ENCODE results near the gene TUT1. TPM values are rescaled to one million over a fixed set of nuclear protein-coding genes. Genes with fewer than 3 reads are reported as not detected.

The TUT1 gene, protein sequence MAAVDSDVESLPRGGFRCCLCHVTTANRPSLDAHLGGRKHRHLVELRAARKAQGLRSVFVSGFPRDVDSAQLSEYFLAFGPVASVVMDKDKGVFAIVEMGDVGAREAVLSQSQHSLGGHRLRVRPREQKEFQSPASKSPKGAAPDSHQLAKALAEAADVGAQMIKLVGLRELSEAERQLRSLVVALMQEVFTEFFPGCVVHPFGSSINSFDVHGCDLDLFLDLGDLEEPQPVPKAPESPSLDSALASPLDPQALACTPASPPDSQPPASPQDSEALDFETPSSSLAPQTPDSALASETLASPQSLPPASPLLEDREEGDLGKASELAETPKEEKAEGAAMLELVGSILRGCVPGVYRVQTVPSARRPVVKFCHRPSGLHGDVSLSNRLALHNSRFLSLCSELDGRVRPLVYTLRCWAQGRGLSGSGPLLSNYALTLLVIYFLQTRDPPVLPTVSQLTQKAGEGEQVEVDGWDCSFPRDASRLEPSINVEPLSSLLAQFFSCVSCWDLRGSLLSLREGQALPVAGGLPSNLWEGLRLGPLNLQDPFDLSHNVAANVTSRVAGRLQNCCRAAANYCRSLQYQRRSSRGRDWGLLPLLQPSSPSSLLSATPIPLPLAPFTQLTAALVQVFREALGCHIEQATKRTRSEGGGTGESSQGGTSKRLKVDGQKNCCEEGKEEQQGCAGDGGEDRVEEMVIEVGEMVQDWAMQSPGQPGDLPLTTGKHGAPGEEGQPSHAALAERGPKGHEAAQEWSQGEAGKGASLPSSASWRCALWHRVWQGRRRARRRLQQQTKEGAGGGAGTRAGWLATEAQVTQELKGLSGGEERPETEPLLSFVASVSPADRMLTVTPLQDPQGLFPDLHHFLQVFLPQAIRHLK
- total RNA-seq (2014; rRNA removed; shearing (Covaris generic)) (15.6 and 22.5 TPM in 2 replicates), total RNA-seq (2022) (38.2 and 40.4 TPM in 2 replicates), Bru-seq, nascent RNA (percentile 62 among the genes with signal in this experiment), BruChase-seq, experiment 1, labeled RNA remaining after a 6-hour chase (percentile 60 among the genes with signal in this experiment), BruChase-seq, experiment 2, labeled RNA remaining after a 2-hour chase (percentile 80 among the genes with signal in this experiment)
- long read RNA-seq, transcript TUT1-202 (9 exons, 2,826 nt): major isoform, 97 of 144 reads
- long read RNA-seq, partial matches to known transcripts: 12 of 144 reads
- long read RNA-seq, other reads (novel, unspliced or antisense): 35 of 144 reads

DNA sequence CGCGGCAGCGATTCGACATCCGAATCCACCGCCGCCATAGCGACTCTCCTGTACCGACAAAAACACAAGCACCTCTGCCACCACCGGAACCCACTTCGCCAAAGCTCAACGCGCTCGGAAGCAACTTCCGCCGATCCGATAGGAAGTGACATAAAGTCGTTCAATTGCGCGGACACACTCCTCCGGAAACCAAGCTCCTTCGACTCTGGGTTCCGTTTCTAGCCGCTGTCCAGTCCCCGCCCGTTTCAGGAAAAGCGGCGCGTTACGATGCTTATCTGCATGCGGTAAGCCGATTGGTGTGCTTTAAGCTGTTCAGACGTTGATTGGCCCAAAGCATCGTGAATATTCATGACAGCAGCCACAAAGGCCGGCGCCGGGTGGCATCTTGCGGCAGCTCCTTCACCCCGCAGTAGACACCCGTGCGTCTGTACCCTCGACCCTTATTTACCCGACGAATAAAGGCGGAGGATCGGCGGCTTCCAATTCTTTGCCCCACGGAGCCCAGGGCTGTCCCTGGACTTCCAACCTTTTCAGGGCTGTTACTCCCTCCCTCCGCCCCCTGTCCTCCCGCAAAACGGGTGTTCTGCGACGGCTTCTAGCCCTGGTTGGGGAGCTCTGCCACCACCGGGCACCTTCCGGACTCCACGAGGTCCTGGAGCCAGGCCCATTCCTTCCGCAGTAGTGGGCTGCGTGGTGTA, at the start of gene TUT1:
TSS of gene TUT1 (minus strand) at position 76 of the 698 bp plus-strand sequence. CDS start at position 38, 38 bp downstream.
- TF ChIP-seq CTCF (conservative IDR thresholded peaks at IDR 0.05; ENCODE audit: low read length): 0 out of 2 replicates have a peak, but pooled peaks have one; percentile 7
- TF ChIP-seq EZH2phosphoT487 (IDR thresholded peaks at IDR 0.05; ENCODE audit: borderline replicate concordance, low read depth, low read length): no peak
- Histone ChIP-seq H3K36me3 (ENCODE audit: insufficient read depth, low read length) (peaks cover 69% of the 10 kb centered on the region), H3K27ac (ENCODE audit: low read depth, low read length, poor library complexity, severe bottlenecking) (peak within 1 kb of the TSS; percentile 79), H3K4me1 (ENCODE audit: insufficient read depth, low read length, poor library complexity, severe bottlenecking) (peaks cover 33% of the 10 kb centered on the region), H3K4me3 (ENCODE audit: low read depth, low read length, poor library complexity, severe bottlenecking) (peak within 1 kb of the TSS; percentile 85), H3K79me2 (ENCODE audit: insufficient read depth, low read depth, low read length) (peaks cover 25% of the 10 kb centered on the region; the same call in 1 of the 2 replicates), H3K9me2 (ENCODE audit: insufficient read depth, low read length) (no peaks in the 10 kb centered on the region), H3K4me2 (ENCODE audit: low read length) (peak within 1 kb of the TSS; percentile 80), H2AFZ (ENCODE audit: low read length) (0 out of 2 replicates have a peak within 1 kb of the TSS, but pooled peaks have one; percentile 5), H4K20me1 (ENCODE audit: insufficient read depth, low read length) (no peaks in the 10 kb centered on the region), H3K9me3 (ENCODE audit: low read length) (no peaks in the 10 kb centered on the region)
- ChIA-PET POLR2A (interaction anchor here (0.6 to 3.3 kb wide), 31 partner anchors 9 to 1090 kb away, joined by 3 to 37 read pairs (median 4); partner anchors contain the start of genes B3GAT3, C11orf98, CSKMT and EEF1G), CTCF (ENCODE audit: unreplicated experiment) (interaction anchor here (0.6 to 1.3 kb wide), 8 partner anchors 9 to 64 kb away, joined by 3 to 6 read pairs (median 4); partner anchors contain the start of genes EEF1G and MTA2)
- peak; percentile 100 for DNase-seq (ENCODE audit: low spot score)
- intact Hi-C loops (cut with micrococcal nuclease; ENCODE audit: unreplicated experiment): loop anchor here (2.0 to 10.0 kb wide), 6 partner anchors 17 to 243 kb away; partner anchors contain the start of genes C11orf98, CSKMT, HNRNPUL2 and INTS5
- BruUV-seq (replicated peaks): no TSS peak

- TF ChIP-seq EZH2phosphoT487 (IDR thresholded peaks at IDR 0.05; ENCODE audit: borderline replicate concordance, low read depth, low read length): no peak
- no peak overlapping the region for H3K27ac ChIP-seq (ENCODE audit: low read depth, low read length, poor library complexity, severe bottlenecking)
- H4K20me1 ChIP-seq (ENCODE audit: insufficient read depth, low read length): no peaks in the 10 kb centered on the region
- no peaks in the 10 kb centered on the region for H3K4me1 ChIP-seq (ENCODE audit: insufficient read depth, low read length, poor library complexity, severe bottlenecking)
- POLR2A ChIA-PET: no interaction called here
- H3K4me2 ChIP-seq (ENCODE audit: low read length): no peak overlapping the region
- H3K9me3 ChIP-seq (ENCODE audit: low read length): no peaks in the 10 kb centered on the region
- DNase-seq (ENCODE audit: low spot score): no peak
- no peak overlapping the region for H2AFZ ChIP-seq (ENCODE audit: low read length)
- BruUV-seq (replicated peaks): no TSS peak
- CTCF ChIA-PET (ENCODE audit: unreplicated experiment): no interaction called here
- H3K4me3 ChIP-seq (ENCODE audit: low read depth, low read length, poor library complexity, severe bottlenecking): no peak overlapping the region
- H3K36me3 ChIP-seq (ENCODE audit: insufficient read depth, low read length): peaks cover 98% of the 10 kb centered on the region
- H3K79me2 ChIP-seq (ENCODE audit: insufficient read depth, low read depth, low read length): 0 out of 2 replicates have a peak, but pooled peaks cover 8% of the 10 kb centered on the region
- no peaks in the 10 kb centered on the region for H3K9me2 ChIP-seq (ENCODE audit: insufficient read depth, low read length)
- intact Hi-C loops (cut with micrococcal nuclease; ENCODE audit: unreplicated experiment): no loop called here
These were observed 41.2 kb upstream of the TUT1 start for GRCh38 chr11:62632492-62632891.

Measured in OCI-LY7 (cell line).